HL-60/S4 (cell line): ENCODE data around the gene SRGAP1.
"Not testable (repeated sequence)": the region's sequence is repeated elsewhere in the genome, so short reads cannot be mapped to it uniquely, and the experiment has no call there.

Source experiments
- in situ Hi-C: fragments of 300-500 bp; cut with MboI; formaldehyde crosslinking; loops from 2 replicates; pipeline ENCODE4 v1.14.3; 2022; ENCODE audit warnings: low sequenced_read_pairs

The SRGAP1 gene

GRCh38 chr12:63865448-63865847 lies 20.9 kb downstream of the SRGAP1 start:
- in situ Hi-C loops, result no loop called here

DNA sequence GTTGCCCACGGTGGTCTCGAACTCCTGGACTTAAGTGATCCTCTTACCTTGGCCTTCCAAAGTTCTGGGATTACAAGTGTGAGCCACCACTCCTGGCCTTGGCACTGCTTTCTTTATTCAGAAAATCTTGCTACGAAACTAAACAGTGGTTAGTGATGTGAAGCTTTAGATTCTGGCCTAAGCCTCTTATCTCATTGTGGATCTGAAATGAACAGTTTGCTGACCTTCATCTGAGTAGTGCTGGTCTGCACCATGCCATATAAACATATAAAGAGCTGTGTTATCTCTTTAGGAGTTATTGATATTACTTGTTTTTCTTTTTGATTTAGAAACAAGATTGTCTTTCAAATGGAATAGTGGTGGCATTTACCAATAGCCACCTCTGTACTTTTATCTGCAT lies 22.6 kb downstream of the SRGAP1 start:
- in situ Hi-C loops, result no loop called here

DNA sequence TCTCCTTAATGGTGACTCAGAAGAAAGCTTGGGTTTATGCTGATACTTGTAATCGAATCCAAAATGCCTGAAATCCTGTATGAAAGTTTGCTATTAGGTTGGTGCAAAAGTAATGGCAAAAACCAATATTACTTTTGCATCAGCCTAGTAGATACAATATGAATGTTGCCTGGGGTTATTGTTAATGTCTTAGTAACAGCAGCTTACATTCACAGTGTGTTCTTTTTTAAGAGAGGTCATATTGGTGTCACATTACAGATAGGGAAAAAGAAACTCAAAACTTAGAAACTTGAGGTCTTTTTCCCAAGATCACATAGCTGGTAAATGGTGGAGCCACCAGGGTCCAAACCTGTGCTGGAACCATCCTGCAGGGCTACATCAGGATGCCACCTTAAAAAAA lies 25.2 kb downstream of the SRGAP1 start:
- in situ Hi-C loops, result no loop called here

- in situ Hi-C loops, result no loop called here
These were observed 26.3 kb downstream of the SRGAP1 start for GRCh38 chr12:63870838-63871237.

DNA sequence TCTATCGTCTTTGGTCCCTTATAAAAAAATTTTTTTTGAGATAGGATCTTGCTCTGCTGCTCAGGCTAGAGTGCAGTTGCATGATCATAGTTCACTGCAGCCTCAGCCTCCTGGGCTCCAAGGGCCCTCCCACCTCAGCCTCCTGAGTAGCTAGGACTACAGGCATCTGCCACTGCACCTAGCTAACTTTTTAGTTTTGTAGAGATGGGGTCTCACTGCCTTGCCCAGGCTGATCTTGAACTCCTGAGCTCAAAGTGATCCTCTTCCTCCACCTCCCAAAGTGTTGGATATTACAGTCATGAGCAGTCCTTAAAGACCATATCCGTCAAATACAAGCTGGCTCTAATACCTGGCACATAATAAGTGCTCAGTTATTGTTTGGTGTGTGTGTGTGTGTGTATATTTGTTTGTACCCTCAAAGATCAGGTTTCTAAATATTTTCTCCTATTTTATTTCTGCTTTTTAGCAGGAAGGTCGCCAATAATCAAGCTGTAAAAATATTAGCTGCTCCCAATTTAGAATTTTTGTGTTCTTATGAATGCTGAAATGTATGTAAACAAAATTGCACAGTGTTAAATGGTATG lies 30.5 kb downstream of the SRGAP1 start:
- in situ Hi-C loops, result no loop called here

GRCh38 chr12:63875703-63876102 lies 31.2 kb downstream of the SRGAP1 start:
- in situ Hi-C loops, result no loop called here

- in situ Hi-C loops, result no loop called here
These were observed 32.5 kb downstream of the SRGAP1 start for GRCh38 chr12:63876980-63877379.

DNA sequence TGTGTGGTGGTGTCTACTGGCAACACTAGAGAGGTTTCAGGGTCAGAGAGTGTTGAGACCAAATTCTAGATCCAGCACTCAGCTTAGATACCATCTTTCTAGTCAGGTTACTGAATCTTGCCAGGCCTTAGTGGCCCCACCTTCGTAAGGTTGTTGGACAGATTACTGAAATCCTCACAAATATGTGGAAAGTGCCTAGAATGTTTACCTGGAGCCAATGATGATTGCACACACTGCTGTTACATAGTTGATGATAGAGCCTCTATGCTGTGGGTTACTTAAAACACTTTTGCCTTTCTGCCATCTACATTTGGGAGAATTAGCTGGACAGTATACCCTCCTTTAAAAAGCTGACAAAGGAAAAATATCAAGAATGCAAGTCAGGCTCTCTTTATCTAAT lies 33.2 kb downstream of the SRGAP1 start:
- in situ Hi-C loops, result no loop called here

DNA sequence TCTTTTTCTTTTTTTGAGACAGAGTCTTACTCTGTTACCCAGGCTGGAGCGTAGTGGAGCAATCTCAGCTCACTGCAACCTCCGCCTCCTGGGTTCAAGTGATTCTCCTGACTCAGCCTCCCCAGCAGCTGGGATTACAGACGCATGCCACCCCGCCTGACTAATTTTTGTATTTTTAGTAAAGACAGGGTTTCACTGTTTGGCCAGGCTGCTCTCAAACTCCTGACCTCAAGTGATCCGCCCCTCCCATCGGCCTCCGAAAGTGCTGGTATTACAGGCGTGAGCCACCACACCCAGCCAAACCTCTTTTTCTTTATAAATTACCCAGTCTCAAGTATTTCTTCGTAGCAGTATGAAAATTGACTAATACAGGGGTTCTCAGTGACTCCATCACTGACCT lies 35.7 kb downstream of the SRGAP1 start:
- in situ Hi-C loops, result not testable (repeated sequence)

GRCh38 chr12:63880742-63881263 lies 36.3 kb downstream of the SRGAP1 start:
- in situ Hi-C loops, result no loop called here

- in situ Hi-C loops, result no loop called here
These were observed 38.3 kb downstream of the SRGAP1 start for GRCh38 chr12:63882844-63883243.

- in situ Hi-C loops, result no loop called here
These were observed 40.9 kb downstream of the SRGAP1 start for GRCh38 chr12:63885401-63885800.

DNA sequence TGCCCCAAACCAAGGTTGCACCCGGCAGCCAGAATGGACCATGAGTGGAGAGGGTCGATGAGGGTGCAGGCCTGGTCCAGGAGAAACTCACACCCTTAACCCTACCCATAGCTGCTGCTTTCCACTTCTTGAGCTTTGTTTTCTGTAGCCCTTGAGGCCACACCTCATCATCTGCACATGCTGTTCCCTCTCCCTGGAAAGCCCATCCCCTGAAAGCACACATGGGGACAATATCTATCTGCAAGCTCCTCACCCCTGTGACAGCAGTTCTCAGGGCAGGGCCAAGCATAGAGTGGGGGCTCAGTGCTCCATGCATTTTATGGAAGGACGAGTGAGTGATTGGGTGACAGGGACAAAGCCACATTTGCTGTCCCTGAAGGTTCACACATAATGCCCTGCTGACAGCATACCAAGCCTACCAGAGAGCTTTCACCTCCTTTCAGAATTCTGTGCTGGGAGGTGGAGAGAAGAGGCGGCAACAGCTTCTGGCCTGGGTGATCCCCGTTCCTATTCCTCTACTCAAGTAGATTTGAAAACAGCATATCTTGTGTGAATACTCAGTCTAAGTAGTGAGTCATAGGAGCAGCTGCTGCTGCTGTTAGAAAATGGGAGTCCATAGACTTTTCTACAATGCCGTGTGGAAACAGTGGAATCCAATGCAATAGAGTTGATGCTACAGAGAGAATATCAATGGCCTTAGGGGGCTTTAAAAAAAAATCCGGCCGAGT lies 44.6 kb downstream of the SRGAP1 start:
- in situ Hi-C loops, result no loop called here

DNA sequence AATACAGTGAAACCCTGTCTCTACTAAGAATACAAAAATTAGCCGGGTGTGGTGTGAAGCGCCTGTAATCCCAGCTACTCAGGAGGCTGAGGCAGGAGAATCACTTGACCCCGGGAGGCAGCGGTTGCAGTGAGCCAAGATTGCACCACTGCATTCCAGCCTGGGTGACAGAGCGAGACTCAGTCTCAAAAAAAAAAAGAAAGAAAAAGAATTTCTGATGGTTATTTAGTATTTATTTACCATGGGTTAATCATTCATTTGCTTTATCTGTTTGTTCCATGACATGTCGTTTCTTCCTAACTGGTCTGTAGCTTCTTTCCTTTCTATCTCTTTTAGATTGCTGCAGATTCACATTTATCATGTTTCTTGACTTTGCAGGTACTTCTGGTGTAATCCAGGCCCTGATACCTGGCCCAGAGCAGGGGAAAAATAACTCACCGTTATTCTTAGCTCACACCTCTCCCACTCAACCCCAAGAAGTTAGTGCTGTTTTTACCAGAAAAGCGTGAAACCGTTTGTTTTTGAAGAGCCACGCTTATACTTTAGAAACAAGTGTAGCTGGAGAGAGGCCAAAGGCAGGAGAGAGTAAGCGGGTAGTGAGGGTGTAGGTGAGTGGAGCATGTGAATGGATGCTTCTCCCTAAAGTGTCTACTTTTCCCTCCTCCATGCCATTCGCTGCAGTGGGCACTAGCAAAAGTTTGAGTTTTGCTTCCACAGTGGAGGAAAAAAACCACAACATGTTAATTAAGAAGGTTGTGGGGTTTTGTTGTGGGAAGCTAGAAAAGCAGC lies 45.4 kb downstream of the SRGAP1 start:
- in situ Hi-C loops, result no loop called here

DNA sequence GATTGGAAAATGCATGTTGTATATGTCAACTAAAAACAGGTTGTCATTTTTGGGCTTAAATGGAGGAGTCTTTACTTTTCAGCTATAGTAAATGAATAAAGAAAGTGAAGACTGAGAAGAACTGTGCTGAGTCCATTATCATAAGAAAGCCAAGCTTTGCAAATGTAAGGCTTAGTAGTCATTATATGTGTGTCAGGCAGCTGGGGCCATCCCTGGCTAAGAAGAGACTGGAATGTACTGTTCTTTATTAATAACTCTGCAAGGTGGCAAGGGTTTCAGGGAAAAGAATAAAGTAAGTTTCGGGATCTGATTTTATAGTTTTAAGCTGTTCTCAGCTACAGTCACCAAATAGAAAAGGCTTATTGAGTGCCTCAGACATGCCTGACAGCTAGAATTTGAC lies 48.7 kb downstream of the SRGAP1 start:
- in situ Hi-C loops, result no loop called here

DNA sequence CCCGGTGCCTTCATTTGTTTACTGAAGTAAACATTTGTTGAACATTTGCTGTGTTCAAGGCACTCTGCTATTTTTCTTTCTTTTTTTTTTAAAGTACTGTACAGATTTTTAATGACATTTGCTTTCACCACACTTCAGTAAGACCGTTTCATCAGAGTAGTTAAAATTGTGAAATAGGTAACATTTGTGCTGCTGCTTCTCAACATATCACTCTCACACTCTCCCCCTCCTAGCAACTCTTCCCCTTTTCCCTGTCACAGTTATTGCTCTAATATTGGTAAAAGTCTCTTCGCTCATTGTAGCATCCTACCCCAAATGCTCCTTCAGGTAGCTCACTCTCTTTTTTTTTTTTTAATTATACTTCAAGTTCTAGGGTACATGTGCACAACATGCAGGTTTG lies 49.6 kb downstream of the SRGAP1 start:
- in situ Hi-C loops, result no loop called here

GRCh38 chr12:63895841-63896240 lies 51.3 kb downstream of the SRGAP1 start:
- in situ Hi-C loops, result no loop called here

DNA sequence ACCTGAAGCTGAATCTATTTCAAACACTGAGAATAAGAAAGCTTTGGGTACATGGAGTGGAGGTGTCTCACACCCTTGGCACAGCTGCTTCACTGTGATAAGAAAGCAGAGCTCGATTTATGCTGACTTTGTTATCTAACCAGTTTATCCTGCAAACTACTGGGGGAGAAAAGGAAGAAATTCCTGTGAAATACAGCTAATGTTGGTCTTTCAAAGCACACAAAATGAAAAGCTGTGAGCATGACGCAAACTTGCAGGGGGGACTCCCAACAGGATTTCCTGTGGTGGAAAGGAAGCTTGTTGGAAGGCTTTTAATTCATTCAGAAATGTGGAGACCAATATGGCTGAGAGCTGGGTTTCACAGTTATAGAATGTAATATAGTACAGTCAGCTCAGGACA lies 53.4 kb downstream of the SRGAP1 start:
- in situ Hi-C loops, result no loop called here

- in situ Hi-C loops, result no loop called here
These were observed 54.4 kb downstream of the SRGAP1 start for GRCh38 chr12:63898764-63899337.

DNA sequence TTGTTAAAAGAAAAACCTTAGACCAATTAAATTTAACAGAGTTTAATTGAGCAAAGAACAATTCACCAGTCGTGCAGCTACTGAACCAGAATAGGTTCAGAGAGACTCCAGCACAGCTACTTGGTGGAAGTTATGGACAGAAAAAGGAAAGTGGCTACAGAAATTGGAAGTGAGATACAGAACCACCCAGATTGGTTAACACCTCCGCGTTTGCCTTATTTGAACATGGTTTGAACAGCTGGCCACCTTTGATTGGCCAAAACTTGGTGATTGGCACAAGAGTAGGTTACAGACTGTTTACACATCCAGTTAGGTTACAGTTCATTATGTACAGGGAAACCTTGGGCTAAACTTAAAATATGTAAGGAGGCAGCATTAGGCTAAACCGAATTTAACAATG lies 54.9 kb downstream of the SRGAP1 start:
- in situ Hi-C loops, result no loop called here
